H1 (cell line): Measurements from ENCODE around the gene DENND1A. TPM values are rescaled to one million over a fixed set of nuclear protein-coding genes. Genes with fewer than 3 reads are reported as not detected.

Source experiments
- CTCF ChIA-PET: fragments of 300-600 bp; sonication (Branson Sonifier 250); formaldehyde crosslinking; loops from one replicate; lab custom pipeline; 2021; ENCODE audit not compliant: partially characterized antibody; lab: Charles Lee
- POLR2A ChIA-PET: fragments of 300-600 bp; sonication (Branson Sonifier 250); formaldehyde crosslinking; loops from one replicate; lab custom pipeline; 2021; ENCODE audit warnings: inconsistent platforms; ENCODE audit not compliant: partially characterized antibody; lab: Charles Lee
- DNase-seq, 2 experiments: peaks; one replicate each; pipeline versions ENCODE4 v3.0.0 to v3.0.0-alpha.2; 2010 to 2022; ENCODE audit warnings: low spot score in 2 of 2, low read depth in 1 of 2, mixed read lengths in 1 of 2
- FAIRE-seq: peaks from 2 replicates; lab custom pipeline; 2011; peaks lifted over from hg19 to GRCh38; lab: Jason Lieb, UNC
- H2AFZ ChIP-seq: 2 replicates; pipeline ENCODE4 v1.8.1; 2012; ENCODE audit warnings: low read length, inconsistent platforms
- H2AK5ac ChIP-seq: 2 replicates; pipeline ENCODE4 v1.6.1; 2013; ENCODE audit warnings: low read depth, low read length
- H2BK120ac ChIP-seq: replicated peaks from 2 replicates; pipeline ENCODE3; 2013; ENCODE audit warnings: low read depth, low read length, inconsistent platforms
- H2BK12ac ChIP-seq: 2 replicates; pipeline ENCODE4 v1.6.1; 2013; ENCODE audit warnings: low read depth, low read length
- H2BK15ac ChIP-seq: 2 replicates; pipeline ENCODE4 v1.6.1; 2013; ENCODE audit warnings: low read length
- H2BK20ac ChIP-seq: 2 replicates; pipeline ENCODE4 v1.6.1; 2013; ENCODE audit warnings: low read length
- H2BK5ac ChIP-seq: 2 replicates; pipeline ENCODE4 v1.6.1; 2013; ENCODE audit warnings: low read depth, low read length
- H3K14ac ChIP-seq: 2 replicates; pipeline ENCODE4 v1.6.1; 2013; ENCODE audit warnings: inconsistent platforms; ENCODE audit not compliant: insufficient read length
- H3K18ac ChIP-seq: 2 replicates; pipeline ENCODE4 v1.6.1; 2013; ENCODE audit warnings: low read length; ENCODE audit errors: extremely low read depth
- H3K23ac ChIP-seq: 2 replicates; pipeline ENCODE4 v1.6.1; 2013; ENCODE audit warnings: inconsistent platforms; ENCODE audit not compliant: insufficient read length
- H3K23me2 ChIP-seq: 2 replicates; pipeline ENCODE4 v1.6.1; 2013; ENCODE audit warnings: low read depth, low read length
- H3K27ac ChIP-seq: 2 replicates; pipeline ENCODE4 v1.6.1; 2011; ENCODE audit warnings: low read depth, low read length, inconsistent platforms
- H3K27me3 ChIP-seq, 4 experiments: replicated peaks in 1 of 4; 1 replicate in 1 of 4; 2 replicates in 3 of 4; pipeline versions ENCODE4 v1.6.1 to v1.8.1; 2011 to 2013; ENCODE audit warnings: low read length in 3 of 4, mild to moderate bottlenecking in 3 of 4, inconsistent platforms in 2 of 4, mixed read lengths in 2 of 4, moderate library complexity in 1 of 4; ENCODE audit not compliant: control insufficient read depth in 3 of 4, insufficient read depth in 3 of 4; ENCODE audit errors: extremely low read depth in 1 of 4
- H3K36me3 ChIP-seq, 4 experiments: 2 replicates each; pipeline versions ENCODE4 v1.6.1 to v1.8.1; 2011 to 2013; ENCODE audit warnings: mild to moderate bottlenecking in 4 of 4, low read length in 3 of 4, moderate library complexity in 2 of 4, control low read depth in 1 of 4, inconsistent platforms in 1 of 4; ENCODE audit not compliant: insufficient read depth in 4 of 4, control insufficient read depth in 2 of 4
- H3K4ac ChIP-seq: replicated peaks from 2 replicates; pipeline ENCODE3; 2013; ENCODE audit warnings: low read length, low read depth, mixed read lengths, inconsistent platforms; ENCODE audit not compliant: insufficient read length
- H3K4me1 ChIP-seq, 4 experiments: replicated peaks in 1 of 4; 1 replicate in 1 of 4; 2 replicates in 3 of 4; pipeline versions ENCODE4 v1.6.1 to v1.8.1; 2011 to 2013; ENCODE audit warnings: low read length in 3 of 4, inconsistent platforms in 2 of 4, mixed read lengths in 1 of 4; ENCODE audit not compliant: insufficient read depth in 4 of 4, control insufficient read depth in 3 of 4
- H3K4me2 ChIP-seq, 2 experiments: 2 replicates each; pipeline versions ENCODE4 v1.6.1 to v1.8.1; 2011 to 2013; ENCODE audit warnings: low read depth in 2 of 2, low read length in 2 of 2, control low read depth in 1 of 2, inconsistent platforms in 1 of 2, mild to moderate bottlenecking in 1 of 2; ENCODE audit not compliant: insufficient read depth in 1 of 2
- H3K4me3 ChIP-seq, 4 experiments: fragments of 200-600, 300-600 bp in 1 of 4; sonication (generic), shearing (Covaris generic), sonication (Bioruptor Twin) in 1 of 4; 2 replicates each; pipeline versions ENCODE4 v1.5.1 to v1.8.1; 2011 to 2016; ENCODE audit warnings: low read length in 4 of 4, low read depth in 3 of 4, control low read depth in 2 of 4, inconsistent platforms in 2 of 4, mild to moderate bottlenecking in 2 of 4, mixed read lengths in 1 of 4, moderate library complexity in 1 of 4; ENCODE audit not compliant: insufficient read depth in 2 of 4; ENCODE audit errors: extremely low read depth in 1 of 4
- H3K56ac ChIP-seq: replicated peaks from 2 replicates; pipeline ENCODE3; 2013; ENCODE audit warnings: low read depth, mild to moderate bottlenecking, mixed read lengths, low read length, inconsistent platforms; ENCODE audit not compliant: insufficient read length
- H3K79me1 ChIP-seq: 2 replicates; pipeline ENCODE4 v1.6.1; 2013; ENCODE audit warnings: low read depth, low read length, control low read depth
- H3K79me2 ChIP-seq, 2 experiments: 2 replicates each; pipeline versions ENCODE4 v1.6.1 to v1.8.1; 2012 to 2013; ENCODE audit warnings: low read length in 2 of 2, mild to moderate bottlenecking in 2 of 2, inconsistent platforms in 1 of 2; ENCODE audit not compliant: insufficient read depth in 2 of 2, control insufficient read depth in 1 of 2
- H3K9ac ChIP-seq, 4 experiments: replicated peaks in 1 of 4; 1 replicate in 1 of 4; 2 replicates in 3 of 4; pipeline versions ENCODE4 v1.6.1 to v1.8.1; 2011 to 2013; ENCODE audit warnings: low read depth in 3 of 4, low read length in 3 of 4, control low read depth in 2 of 4, mild to moderate bottlenecking in 2 of 4, moderate library complexity in 2 of 4, inconsistent platforms in 1 of 4; ENCODE audit errors: extremely low read depth in 1 of 4
- H3K9me3 ChIP-seq, 2 experiments: 2 replicates each; pipeline versions ENCODE4 v1.6.1 to v1.8.1; 2012 to 2013; ENCODE audit warnings: mild to moderate bottlenecking in 2 of 2, moderate library complexity in 2 of 2, control low read depth in 1 of 2, inconsistent platforms in 1 of 2, low read depth in 1 of 2, low read length in 1 of 2, mixed read lengths in 1 of 2; ENCODE audit not compliant: insufficient read depth in 2 of 2
- H4K20me1 ChIP-seq, 2 experiments: replicated peaks in 1 of 2; 2 replicates each; pipeline versions ENCODE3 to v1.8.1; 2011 to 2013; ENCODE audit warnings: inconsistent platforms in 2 of 2, low read length in 2 of 2, mild to moderate bottlenecking in 1 of 2; ENCODE audit not compliant: insufficient read depth in 2 of 2, control insufficient read depth in 1 of 2
- H4K5ac ChIP-seq: 2 replicates; pipeline ENCODE4 v1.6.1; 2013; ENCODE audit warnings: low read length, low read depth, mixed read lengths, inconsistent platforms; ENCODE audit not compliant: insufficient read length
- H4K8ac ChIP-seq: 2 replicates; pipeline ENCODE4 v1.8.0; 2013; ENCODE audit warnings: mild to moderate bottlenecking, moderate library complexity, low read length, inconsistent platforms; ENCODE audit not compliant: insufficient read depth; ENCODE audit errors: extremely low read depth
- H4K91ac ChIP-seq: replicated peaks from 2 replicates; pipeline ENCODE3; 2013; ENCODE audit warnings: low read length, mixed read lengths, inconsistent platforms; ENCODE audit not compliant: insufficient read length
- EZH2 ChIP-seq: fragments of 200-600 bp; sonication (generic); IDR thresholded peaks from 2 replicates; pipeline ENCODE4 v1.7.1; 2012; ENCODE audit warnings: low read depth, mild to moderate bottlenecking, moderate library complexity, low read length, inconsistent platforms; ENCODE audit not compliant: severe bottlenecking
- HDAC2 ChIP-seq, 2 experiments: fragments of 300-600 bp in 1 of 2; sonication (generic) in 1 of 2; IDR thresholded peaks; 2 replicates each; pipeline ENCODE4 v1.6.1; 2011 to 2012; ENCODE audit warnings: low read depth in 2 of 2, low read length in 2 of 2, mild to moderate bottlenecking in 2 of 2, moderate library complexity in 2 of 2, borderline replicate concordance in 1 of 2, inconsistent platforms in 1 of 2
- HDAC6 ChIP-seq: IDR thresholded peaks from one replicate; pipeline ENCODE4 v1.7.1; 2012; ENCODE audit warnings: low read depth, mild to moderate bottlenecking, inconsistent platforms, low read length, moderate library complexity
- POU5F1 ChIP-seq: IDR thresholded peaks from 2 replicates; pipeline ENCODE4 v1.6.1; 2011; ENCODE audit warnings: low read depth, mild to moderate bottlenecking, low read length, moderate library complexity
- SAP30 ChIP-seq: fragments of 300-600 bp; sonication (generic); IDR thresholded peaks from 2 replicates; pipeline ENCODE4 v1.7.1; 2012; ENCODE audit warnings: low read length, moderate library complexity, mild to moderate bottlenecking, inconsistent platforms; ENCODE audit not compliant: insufficient read depth, insufficient replicate concordance
- WGBS, 2 experiments: shearing (Covaris generic) in 1 of 2; methylation state at CpG; one replicate each; pipeline versions ENCODE4 v1.1.6 to v1.1.7; 2013 to 2015; ENCODE audit warnings: low lambda C conversion rate in 2 of 2, mixed read lengths in 2 of 2, inconsistent platforms in 1 of 2, low coverage in 1 of 2, missing lambda C conversion rate in 1 of 2; ENCODE audit not compliant: insufficient replicate concordance in 2 of 2, insufficient coverage in 1 of 2, insufficient read length in 1 of 2; ENCODE audit errors: extremely low coverage in 1 of 2, missing lambda C conversion rate in 1 of 2; 5-methylcytosine and 5-hydroxymethylcytosine counted together
- polyA plus RNA-seq, 7 experiments: library from polyadenylated mRNA; depleted of rRNA in 3 of 7; stranded (reverse) in 5 of 7; unstranded in 2 of 7; fragments of >200 nt in 5 of 7; fragments of 200-250 nt in 2 of 7; gene quantifications; 1 replicate in 5 of 7; 2 replicates in 1 of 7; 4 replicates in 1 of 7; pipeline versions ENCODE4 v1.2.1 to v1.2.3, GENCODE V29; 2011 to 2013; ENCODE audit warnings: missing spikeins in 2 of 7, mixed read lengths in 2 of 7
- total RNA-seq: library from RNA; stranded (reverse); fragmentation: NEBNext Ultra II Directional; extraction: Animal tissue kit (Norgen Biotek cat#: 25700); gene quantifications from 2 replicates; pipeline ENCODE4 v1.2.1, GENCODE V29; 2021
- TF ChIP-seq, protein P1 (sequence below): IDR thresholded peaks from 2 replicates; pipeline ENCODE4 v1.6.1; 2011; ENCODE audit warnings: low read length, improper control_type of control experiment

The DENND1A gene
- total and polyA plus RNA-seq, 2 of the 8 experiments (the other 6 are each of a cell fraction or from before 2014, with no cell fraction given) = 24.1 to 26.4 TPM

- Histone ChIP-seq H3K4me3 (no peak overlapping the region), H3K4me1 (no peaks in the 10 kb centered on the region), H4K5ac (no peak overlapping the region), H3K18ac (no peak overlapping the region), H3K27ac (no peak overlapping the region), H3K79me2 (no peaks in the 10 kb centered on the region), H3K23ac (no peak overlapping the region), H2BK5ac (no peak overlapping the region), H2BK12ac (no peak overlapping the region), H2BK20ac (no peak overlapping the region), H3K27me3 (no peaks in the 10 kb centered on the region), H4K8ac (no peak overlapping the region), H3K4ac (no peak overlapping the region), H3K56ac (no peak overlapping the region), H2AFZ (no peak overlapping the region), H4K20me1 (no peaks in the 10 kb centered on the region), H2BK15ac (no peak overlapping the region), H3K4me2 (no peak overlapping the region), H3K14ac (no peak overlapping the region), H2BK120ac (no peak overlapping the region), H3K9ac (no peak overlapping the region), H3K79me1 (no peaks in the 10 kb centered on the region), H4K91ac (no peak overlapping the region), H2AK5ac (no peak overlapping the region), H3K9me3 (no peaks in the 10 kb centered on the region), H3K23me2 (no peaks in the 10 kb centered on the region), H3K36me3 (no peaks in the 10 kb centered on the region; a peak in 1 of 8 replicates)
- 91% methylated on average over 9 of the region's 9 CpGs; no CpG with 5 or more reads in 1 of the 2 experiments for WGBS, 2 experiments
- DNase-seq (no peak), FAIRE-seq (no peak)
- ChIA-PET CTCF (interaction anchor here (0.7 kb wide), 1 partner anchor 26 kb away, joined by 3 read pairs; no protein-coding TSS in a partner anchor), POLR2A (no interaction called here)
- TF ChIP-seq EZH2 (no peak), HDAC2 (IDR thresholded peaks at IDR 0.05; ENCODE audit: borderline replicate concordance in 1 of 2, low read depth in 2 of 2, low read length in 2 of 2) (no peak), POU5F1 (no peak), SAP30 (no peak), HDAC6 (no peak)
- TF ChIP-seq, protein P1, sequence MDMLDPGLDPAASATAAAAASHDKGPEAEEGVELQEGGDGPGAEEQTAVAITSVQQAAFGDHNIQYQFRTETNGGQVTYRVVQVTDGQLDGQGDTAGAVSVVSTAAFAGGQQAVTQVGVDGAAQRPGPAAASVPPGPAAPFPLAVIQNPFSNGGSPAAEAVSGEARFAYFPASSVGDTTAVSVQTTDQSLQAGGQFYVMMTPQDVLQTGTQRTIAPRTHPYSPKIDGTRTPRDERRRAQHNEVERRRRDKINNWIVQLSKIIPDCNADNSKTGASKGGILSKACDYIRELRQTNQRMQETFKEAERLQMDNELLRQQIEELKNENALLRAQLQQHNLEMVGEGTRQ = no peak
Measured at GRCh38 chr9:123643518-123643917, 286.4 kb downstream of the DENND1A start.
